ENCODE data around the gene CARD14.
"Not testable (repeated sequence)": the region's sequence is repeated elsewhere in the genome, so short reads cannot be mapped to it uniquely, and the experiment has no call there.

Gene CARD14

DNA sequence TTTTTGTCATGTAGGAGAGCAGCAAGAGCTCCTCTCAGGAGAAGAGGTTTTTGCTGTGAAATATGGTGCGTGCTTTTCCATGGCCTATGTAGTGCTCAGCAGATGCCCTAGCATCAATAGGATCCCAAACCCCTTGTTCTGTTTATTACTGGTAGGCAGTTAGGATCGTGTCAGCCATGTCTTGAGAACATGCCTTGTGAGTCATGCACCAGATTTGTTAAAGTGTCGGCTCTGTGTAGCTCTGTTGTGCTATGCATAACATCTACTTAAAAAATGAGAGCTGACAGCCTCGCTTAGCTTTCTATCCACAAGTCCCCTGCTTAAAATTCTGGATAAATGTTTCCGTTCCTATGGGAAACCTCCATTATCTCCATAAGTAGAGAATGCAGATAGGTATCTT is 18.5 kb upstream of the CARD14 start:
- DNase-seq, result peak; percentile 70

DNA sequence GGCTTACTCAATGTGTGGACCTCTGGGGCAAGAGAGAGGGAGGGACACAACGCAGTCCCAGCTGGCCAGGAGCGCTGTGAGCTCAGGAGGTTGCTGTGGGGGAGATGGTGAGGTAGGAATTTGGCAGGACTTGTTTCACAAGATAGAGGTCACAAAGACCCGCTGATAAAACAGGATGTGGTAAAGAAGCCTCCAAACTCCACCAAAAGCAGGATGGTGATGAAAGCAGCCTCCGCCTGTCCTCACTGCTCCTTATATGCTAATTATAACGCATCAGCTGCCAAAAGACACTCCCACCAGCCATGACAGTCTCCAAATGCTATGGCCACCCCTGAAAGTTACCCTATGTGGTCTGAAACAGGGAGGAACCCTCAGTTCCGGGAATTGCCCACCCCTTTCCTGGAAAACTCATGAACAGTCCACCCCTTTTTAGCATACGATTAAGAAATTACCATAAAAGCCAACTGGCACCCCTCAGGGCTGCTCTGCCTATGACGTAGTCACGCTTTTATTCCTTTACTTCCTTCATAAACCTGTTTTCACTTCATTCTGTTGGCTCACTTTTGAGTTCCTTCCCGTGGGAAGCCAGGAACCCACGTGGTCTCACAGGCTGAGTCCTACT is 17.6 kb upstream of the CARD14 start:
- peak; percentile 32 for DNase-seq

GRCh38 chr17:80153004-80153403 is 16.8 kb upstream of the CARD14 start:
- no peak for DNase-seq

DNA sequence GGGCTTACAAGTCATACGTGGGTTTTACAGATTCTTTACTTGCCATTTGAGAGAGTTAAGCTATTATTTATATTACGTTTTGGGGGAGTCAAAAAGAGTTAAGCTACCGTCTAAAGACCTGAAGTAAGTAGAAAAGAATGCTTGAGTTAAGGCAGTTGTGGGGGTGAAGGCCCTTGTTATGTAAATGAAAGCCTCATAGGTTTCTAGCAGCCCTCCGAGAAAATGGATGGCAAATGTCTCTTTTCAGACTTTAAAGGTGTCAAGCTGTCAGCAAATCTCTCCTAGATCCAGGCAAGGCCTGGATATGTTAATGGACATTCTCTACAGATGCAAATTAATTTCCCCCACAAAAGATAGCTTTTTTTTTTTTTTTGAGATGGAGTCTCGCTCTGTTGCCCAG is 15.7 kb upstream of the CARD14 start:
- no peak for DNase-seq

DNA sequence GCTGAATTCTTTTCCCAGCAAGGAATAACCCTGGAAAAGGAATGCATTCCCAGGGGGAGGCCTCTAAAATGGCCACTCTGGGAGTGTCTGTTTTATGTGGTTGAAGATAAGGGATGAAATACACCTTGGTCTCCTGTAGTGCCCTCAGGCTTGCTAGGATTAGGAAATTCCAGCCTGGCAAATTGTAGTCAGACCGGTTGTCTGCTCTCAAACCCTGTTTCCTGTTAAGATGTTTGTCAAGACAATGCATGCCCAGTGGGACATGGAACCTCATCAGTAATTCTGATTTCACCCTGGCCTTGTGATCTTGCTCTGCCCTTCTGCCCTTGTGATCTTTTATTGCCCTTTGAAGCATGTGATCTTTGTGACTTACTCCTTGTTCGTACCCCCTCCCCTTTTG is 14.2 kb upstream of the CARD14 start:
- not testable (repeated sequence) for DNase-seq

DNA sequence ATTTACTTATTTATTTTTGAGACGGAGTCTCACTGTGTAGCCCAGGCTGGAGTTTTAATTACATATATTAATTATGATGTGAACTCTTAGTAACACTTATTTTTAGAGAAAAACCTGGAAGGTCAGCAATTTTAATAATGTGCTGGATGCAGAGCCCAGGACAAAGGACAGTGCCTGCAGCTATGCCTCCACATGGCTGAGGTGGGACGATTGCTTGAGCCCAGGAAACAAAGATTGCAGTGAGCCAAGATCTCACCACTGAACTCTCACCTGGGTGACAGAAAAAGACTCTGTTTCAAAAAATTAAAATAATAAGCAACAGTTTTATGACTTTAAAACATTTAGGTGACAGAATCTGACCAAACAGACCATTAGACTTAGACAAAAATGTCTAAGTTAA is 11.0 kb upstream of the CARD14 start:
- DNase-seq, result no peak

- DNase-seq, result no peak
Observed at GRCh38 chr17:80160536-80160935, 9.3 kb upstream of the CARD14 start.

- peak; percentile 16 for DNase-seq
Observed at GRCh38 chr17:80163336-80163735, 6.5 kb upstream of the CARD14 start.

DNA sequence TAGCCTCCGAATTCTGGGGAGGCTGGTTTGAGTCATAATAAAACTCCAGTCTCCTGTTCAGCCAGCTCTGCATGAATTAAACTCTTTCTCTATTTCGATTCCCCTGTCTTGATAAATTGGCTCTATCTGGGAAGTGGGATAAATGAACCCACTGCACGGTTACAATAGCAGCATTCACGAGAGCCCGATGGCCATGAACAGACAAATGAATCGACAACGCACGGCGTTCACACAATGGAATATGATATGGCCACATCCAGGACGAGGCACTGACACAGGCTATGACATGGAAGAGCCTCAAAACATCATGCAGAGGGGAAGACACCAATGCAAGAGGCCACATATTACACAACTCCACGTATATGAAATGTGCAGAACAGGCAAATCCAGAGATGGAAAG is 5.6 kb upstream of the CARD14 start:
- DNase-seq, result no peak

- DNase-seq, result no peak
Observed at GRCh38 chr17:80166446-80166845, 3.4 kb upstream of the CARD14 start.

DNA sequence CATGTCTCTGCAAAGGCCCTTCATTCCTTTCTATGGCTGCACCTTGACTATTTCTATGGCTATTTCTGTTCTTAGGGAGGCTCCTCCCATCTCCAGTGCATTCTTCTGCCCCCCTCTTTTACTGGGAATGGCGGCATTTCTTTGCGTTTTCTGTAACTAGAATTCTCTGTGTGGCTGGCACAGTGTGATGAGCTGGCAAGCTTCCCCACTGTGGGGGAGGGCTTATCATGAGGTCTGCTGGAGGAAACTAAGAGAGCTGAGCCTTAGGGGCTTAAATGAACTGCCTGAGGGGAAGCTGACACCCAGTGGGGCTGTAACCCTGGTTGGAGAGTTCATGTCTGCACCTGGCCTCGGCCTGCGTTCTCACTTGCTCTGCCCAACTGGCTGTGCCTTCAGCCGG is 1.5 kb upstream of the CARD14 start:
- no peak for DNase-seq

DNA sequence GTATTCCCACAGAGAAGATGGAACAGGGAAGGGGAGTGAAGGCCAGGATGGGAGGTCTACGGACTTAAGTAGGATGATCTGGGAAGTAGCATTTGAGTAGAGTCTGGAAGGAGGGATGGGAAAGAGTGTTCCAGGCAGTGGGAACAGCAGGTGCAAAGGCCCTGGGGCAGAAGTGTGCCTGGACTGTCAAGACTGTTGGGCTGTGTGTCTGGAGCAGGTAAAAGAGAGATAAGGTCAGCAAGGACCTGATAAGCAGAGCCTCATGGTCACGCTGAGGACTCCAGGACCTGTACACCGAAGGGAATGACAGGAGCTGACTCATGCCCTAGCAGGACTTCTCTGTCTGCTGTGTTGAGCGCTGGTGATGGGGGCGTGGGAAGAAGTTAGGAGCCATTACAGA is 723 bp upstream of the CARD14 start:
- no peak for DNase-seq

DNA sequence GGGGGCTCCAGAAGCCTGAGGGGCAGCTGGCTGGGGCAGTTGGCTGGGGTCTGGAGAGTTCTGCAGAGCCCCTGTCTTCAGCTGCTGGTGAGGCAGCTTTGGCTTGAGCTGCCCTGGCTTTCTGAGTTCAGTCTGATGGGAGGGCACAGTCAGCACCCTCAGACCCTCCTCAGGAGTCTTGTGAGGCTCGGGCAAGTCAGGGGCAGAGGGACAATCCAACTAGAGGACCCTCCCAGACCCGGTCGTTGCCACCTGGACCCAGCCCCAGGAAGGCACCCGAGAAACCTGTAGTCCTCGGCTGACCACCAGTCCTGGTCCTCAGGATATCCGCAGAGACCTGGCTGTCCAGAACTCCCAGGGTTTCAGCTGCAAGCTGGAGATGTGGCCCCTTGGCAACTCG is 1.9 kb downstream of the CARD14 start:
- no peak for DNase-seq

DNA sequence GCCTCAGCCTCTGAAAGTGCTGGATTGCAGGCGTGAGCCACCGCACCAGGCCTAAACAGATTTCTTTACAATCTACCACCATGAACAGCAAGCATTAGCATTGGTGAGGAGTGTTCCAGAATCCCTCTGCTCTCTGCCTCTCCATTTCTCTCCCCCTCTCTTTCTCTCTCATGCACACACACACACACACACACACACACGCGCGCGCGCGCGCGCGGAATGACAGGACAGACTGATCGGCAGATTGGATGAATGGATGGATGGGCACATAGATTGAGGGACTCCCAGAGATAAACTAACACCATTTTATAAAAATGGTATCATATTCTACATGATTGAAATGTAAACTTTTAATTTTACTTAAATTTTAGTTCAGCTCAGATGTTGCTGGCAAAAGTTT is 3.3 kb downstream of the CARD14 start:
- DNase-seq, result no peak

- DNase-seq, result no peak
Observed at GRCh38 chr17:80173916-80174315, 4.1 kb downstream of the CARD14 start.

DNA sequence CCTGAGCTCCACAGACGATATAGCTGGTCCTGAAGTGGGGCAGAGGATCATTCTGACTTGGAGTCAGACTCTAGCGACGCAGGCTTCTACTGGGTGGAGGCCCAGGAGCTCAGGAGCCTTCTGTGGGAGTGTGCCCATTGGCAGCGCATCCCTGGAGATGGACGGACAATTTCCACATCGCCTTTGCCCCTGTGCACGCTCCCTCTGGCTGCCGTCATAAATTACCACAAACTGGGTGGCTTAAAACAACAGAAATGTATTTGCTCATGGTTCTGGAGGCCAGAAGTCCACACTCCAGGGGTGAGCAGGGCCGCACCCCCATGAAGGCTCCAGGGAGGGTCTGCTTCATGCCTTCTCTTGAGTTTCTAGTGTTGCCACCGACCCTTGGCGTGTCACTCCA is 6.9 kb downstream of the CARD14 start:
- no peak for DNase-seq

GRCh38 chr17:80177986-80178595 is 8.3 kb downstream of the CARD14 start:
- no peak for DNase-seq

DNA sequence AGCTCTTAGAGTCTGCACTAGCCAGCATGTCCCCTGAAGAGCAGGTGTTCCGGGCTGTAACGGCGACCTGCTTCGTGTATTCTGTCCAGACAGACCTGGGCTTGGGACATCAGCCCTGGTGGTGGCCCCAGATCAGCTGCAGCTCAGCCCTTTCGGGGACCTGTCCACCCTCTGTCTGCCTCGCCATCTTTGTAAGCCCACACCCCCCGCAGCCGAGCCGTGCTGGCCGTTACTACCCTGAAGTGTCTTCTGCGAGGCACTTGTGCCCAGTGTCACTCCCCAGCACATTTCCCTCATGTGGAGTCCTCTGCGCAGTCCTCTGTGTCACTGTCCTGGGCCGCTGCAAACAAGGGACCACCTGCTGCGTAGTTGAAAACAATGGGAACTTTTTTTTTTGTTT is 10.4 kb downstream of the CARD14 start:
- no peak for DNase-seq

- DNase-seq, result no peak
Observed at GRCh38 chr17:80181431-80181830, 11.6 kb downstream of the CARD14 start.

DNA sequence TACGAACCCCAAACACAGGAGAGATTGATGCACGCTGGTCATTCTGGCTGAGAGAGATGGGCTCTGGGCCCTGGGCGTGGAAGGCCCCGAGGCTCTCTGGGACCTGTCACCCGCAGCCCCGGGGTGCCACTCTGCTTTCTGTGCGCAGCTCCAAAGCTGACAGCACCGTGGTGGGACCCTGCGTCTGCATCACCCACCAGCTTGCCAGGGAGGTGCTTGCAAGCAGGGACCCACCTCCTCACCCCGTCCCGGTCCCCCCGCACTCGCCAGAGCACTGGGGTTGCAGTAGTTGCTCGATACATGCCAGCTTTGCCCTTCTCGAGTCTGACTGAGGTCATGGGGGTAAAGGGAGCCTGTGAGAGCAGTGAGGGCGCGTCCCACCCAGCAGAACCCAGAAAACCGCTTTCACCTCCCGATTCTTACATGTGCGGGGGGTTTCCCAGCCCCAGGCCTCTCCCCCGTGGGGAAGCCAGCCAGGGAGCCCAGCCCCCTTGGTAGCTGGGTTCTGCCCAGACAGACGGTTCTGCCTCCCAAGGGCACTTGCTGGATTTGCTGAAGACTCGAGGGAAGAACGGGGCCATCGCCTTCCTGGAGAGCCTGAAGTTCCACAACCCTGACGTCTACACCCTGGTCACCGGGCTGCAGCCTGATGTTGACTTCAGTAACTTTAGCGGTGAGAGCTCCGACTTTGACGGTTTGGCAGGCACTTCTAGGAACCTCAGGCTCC is 12.5 kb downstream of the CARD14 start:
- DNase-seq, result no peak

DNA sequence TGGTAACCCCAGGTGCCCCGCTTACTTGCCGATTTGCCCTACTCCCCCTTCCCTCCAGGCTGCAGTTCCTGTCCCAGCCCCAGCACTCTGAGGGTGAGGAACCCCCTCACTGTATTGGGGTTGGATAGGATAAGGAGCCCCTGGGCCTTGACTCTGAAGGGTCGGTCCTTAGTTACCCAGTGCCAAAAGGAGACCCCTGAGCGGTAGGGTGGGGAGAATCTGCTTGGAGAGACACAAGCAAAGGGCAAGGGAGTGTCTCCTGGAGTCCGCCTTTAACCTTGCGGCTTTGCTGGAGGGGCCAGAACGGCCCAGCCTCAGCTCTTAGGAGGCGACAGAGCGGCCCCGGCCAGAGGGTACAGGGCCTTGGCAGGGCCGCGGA is 13.0 kb downstream of the CARD14 start:
- no peak for DNase-seq

DNA sequence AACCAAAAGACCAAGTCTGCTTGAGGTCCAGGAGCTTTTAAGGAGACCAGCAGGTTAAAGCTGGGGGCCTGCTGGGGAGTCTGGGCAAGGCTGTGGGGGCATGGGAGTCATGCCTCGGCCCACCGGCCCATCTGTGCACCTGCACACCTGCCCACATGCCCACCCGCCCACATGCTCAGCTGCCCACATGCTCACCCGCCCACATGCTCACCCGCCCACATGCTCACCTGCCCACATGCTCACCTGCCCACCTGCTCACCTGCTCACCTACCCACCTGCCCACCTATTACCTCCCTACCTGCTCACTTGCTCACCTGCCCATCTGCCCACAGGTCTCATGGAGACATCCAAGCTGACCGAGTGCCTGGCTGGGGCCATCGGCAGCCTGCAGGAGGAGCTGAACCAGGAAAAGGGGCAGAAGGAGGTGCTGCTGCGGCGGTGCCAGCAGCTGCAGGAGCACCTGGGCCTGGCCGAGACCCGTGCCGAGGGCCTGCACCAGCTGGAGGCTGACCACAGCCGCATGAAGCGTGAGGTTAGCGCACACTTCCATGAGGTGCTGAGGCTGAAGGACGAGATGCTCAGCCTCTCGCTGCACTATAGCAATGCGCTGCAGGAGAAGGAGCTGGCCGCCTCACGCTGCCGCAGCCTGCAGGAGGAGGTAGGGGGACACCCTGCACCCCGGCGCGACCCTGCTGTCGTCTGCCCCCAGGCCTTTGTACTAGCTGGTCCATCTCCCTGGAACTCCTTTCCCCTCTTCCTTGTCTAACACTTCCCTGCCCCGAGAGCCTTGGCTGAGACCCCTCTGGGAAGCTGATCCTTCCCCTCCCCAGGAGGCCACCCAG is 14.0 kb downstream of the CARD14 start:
- no peak for DNase-seq

DNA sequence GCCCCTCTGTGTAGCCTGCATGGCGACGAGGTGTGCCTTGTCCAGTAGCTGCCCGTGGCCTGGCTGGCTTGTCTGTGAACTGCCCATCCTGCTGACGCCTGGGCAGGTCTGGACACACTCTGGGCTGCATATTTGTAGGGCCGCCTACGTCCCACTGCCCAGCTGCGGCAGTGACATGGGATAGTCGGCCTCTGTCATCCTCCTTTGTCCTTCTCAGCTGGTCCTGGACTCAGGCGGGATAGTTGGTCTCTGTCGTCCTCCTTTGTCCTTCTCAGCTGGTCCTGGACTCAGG is 14.5 kb downstream of the CARD14 start:
- DNase-seq, result no peak

- no peak for DNase-seq
Observed at GRCh38 chr17:80185968-80186367, 16.1 kb downstream of the CARD14 start.

All from fibroblast of skin of scalp (primary cell).